HG03442 (cell line): ENCODE measurements around the gene EDIL3.
"Not testable (repeated sequence)": the region's sequence is repeated elsewhere in the genome, so short reads cannot be mapped to it uniquely, and the experiment has no call there.

Experiments
- ATAC-seq: cut with Tn5 transposase; IDR thresholded peaks from one replicate; pipeline ENCODE4 v1.9.1; 2021; ENCODE audit warnings: mild to moderate bottlenecking, moderate library complexity; ENCODE audit not compliant: unreplicated experiment

The EDIL3 gene

DNA sequence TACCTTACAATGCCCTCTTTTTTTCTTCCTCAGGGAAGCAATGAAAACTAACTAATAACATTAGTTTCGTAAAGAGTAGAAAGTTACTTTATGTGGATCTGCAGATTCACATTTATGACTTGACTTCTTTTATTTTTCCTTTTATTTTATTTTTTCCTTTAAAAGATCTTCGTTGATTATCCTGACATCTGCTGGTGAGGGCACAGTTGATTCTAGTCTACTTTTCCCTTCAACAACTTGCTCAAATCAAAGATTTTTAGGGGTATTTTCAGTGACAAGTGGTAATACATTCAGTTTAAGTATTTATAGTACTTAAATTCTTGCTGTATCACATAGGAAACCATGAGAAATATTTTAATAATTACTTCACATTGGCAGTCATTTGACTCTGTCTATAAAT is 4.9 kb downstream of the EDIL3 start:
- no peak for ATAC-seq

DNA sequence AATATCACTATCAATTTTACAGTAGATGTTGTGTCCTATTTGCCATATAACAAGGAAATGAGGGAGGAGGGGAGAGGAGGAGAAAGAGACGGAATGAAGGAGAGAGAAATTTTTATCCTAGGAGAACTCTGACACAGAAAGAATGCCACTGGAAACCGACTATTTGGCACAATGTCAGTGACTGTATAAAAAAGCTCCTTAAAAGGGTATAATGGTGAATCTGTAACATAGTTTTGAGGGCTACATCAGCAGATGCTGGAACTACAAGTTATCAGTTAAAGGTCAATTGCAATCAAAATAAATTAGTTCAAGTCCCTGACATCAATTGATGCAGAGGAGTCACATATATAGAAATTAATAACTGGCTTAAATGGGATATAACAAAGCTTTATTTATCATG is 5.7 kb downstream of the EDIL3 start:
- no peak for ATAC-seq

DNA sequence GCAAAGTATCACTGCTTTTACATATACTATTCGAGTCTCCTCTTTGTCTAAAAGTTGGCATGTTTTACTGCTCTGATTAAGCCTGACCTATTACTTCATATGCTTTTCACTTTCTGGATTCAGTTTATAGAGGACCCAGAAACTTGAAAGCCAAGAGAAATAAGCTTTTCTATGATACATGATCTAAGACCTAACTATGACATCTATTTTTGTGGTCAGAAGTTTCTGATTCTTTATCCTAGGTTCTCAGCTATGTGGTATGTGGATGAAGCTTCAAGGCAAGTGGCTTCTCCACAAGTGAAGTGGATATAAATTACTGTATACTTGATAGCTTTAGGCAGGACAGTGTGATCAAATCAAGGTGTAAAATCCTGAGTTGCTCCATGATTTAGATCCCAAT is 6.3 kb downstream of the EDIL3 start:
- ATAC-seq: no peak

DNA sequence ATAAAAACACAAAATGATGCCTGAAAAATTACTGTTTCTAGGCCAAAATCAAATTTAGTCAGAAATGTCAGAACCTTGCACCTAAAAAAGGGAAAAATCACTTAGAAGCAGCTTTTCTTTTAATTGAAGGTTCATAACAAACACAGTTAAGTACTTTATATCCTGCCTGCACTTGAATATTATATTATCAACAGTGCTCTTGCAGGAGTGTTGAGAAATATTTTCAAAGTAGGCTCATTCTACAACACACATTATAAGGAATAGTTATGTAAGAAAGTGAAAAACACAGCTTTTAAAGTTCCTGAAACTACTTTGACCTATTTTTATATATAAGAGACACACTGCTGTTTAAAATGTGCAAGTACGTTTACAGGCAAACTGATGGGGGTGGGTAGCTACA is 8.3 kb downstream of the EDIL3 start:
- ATAC-seq: no peak

DNA sequence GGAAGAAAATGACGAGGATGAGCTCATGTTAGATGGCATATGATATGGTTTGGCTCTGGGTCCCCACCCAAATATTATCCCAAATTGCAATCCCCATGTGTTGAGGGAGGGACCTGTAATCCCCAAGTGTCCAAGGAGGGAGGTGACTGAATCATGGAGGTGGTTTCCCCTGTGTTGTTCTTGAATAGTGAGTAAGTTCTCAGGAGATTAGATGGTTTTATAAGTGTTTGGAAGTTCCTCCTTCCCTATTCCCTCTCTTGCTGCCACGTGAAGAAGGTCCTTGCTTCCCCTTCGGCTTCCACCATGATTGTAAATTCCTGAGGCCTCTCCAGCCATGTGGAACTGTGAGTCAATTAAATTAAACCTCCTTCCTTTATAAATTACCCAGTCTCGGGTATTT is 10.1 kb downstream of the EDIL3 start:
- ATAC-seq: no peak

DNA sequence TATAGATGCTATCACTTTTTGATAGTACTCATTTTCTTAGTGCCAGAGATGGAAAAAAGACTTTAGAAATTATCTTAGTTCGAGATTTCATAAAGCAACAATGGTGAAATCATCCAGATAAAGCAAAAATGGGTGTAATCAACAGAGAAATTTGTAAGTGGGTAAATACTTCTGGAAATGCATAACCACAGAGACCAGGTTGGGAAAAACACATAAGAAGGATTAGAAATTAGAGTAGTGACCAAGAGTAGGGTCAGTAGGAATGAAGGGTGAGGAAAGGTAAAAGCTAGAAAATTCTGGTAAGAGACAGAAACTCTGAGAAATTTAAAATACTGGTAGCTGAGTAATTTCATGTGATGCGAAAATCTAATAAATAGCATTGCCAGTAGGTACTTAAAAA is 11.2 kb downstream of the EDIL3 start:
- ATAC-seq: no peak

DNA sequence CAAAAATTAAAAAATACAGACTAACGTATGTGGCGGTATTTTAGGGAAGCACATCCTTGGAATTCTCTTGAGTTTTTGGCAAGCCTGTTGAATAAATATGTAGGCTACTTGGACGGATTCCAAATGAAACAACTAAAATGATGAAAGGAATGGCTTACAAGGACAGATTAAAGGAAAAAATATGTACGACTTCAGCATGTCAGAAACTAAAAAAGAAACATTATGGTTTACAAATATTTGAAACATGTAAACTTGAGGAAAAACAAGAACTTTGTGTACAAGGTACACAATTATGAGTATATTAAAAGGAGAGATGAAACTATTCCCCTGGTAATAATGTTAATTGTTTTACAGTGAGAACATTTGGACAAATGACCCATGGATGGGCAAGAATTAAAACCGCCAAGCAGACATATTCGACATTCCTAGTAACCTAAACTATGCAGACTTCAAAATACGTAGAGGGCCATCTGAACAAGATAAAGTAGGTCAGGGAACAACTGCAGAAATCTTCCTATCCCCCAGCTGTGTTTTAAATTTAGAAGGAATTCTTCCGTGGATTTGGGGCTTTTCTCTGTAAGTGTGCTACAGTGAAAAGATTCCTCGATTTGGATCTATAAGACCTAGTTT is 12.5 kb downstream of the EDIL3 start:
- ATAC-seq: no peak

DNA sequence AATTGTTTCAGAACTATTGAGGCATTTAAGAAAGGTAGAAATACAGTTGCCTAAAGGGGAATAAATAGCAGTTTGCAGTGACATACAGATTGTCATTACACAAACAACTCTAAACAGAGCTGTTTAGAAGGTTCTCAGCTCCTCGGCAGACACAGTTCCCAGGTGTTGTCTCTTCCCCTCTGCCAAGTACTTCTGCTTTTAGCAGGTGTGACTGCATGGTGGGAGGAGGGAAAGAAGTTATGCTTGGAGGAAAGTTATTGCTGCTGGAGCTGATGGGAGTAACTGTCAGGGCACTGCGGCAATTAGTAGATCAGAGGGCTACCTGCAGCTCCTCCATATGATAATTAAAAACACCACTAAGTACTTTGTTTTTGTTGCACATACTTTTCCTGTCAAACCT is 14.5 kb downstream of the EDIL3 start:
- no peak for ATAC-seq

DNA sequence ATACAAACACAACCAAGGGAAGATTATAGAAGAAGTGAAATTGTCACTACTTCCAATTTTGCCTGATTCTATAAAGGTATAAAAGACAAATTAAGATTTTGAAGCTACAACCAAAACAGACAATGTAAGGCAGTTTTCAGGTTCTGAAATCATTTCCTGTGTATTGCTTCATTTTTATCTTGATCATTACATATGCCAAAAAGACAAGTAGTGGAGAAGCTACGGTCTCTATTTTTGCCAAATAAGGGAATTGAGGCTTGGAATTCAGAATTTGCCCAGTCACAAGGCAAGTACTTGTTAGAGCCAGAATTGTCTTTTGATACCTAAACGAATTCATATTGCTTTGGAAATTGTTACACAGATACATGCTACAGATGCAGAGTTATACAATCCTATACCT is 20.6 kb downstream of the EDIL3 start:
- ATAC-seq: no peak

DNA sequence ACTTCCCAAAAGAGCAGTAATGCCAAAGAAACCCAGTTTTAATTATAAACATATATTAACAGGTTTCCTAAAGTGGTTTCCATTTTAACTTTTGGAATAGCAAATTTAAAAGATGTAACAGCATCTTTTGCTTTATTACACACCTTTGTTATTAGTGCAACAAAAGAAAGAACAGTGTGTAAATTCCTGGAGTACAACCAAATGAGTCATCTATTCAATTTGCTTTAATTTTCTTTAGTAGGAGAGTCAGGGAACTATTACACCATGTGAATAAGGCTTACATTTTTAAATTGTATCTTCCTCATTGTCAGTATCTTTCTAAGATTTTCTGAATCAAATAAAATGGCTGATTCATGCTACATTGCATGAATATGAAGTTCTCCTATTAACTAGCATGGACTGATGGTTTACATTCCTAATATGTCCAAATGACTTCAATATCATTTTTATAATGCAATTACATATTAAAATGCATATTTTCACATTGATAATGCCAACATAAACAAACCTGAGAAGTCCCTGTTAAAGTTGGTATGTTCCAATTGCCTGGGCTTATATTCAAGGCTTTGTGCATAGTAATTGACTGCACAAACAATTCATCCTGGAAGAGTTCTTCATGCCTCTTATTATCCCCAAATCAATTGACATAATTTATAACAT is 22.5 kb downstream of the EDIL3 start:
- no peak for ATAC-seq

DNA sequence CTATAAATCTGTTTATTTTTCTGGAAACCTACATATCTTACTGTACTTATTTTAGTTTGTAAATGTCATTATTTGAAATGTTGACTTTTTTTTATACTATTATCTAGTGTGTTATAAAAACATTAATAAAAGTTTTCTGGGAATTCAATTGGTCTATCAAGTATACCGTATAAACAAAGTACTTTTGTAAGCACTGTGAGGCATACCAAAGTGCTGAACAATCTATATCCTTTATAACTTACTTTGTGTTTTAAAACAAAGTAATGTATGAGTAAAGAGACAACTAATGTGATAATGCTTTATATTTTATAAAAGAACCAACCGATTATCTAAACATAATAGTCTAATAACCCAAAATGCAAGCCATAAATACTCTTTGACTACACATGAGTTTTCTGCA is 23.1 kb downstream of the EDIL3 start:
- no peak for ATAC-seq

DNA sequence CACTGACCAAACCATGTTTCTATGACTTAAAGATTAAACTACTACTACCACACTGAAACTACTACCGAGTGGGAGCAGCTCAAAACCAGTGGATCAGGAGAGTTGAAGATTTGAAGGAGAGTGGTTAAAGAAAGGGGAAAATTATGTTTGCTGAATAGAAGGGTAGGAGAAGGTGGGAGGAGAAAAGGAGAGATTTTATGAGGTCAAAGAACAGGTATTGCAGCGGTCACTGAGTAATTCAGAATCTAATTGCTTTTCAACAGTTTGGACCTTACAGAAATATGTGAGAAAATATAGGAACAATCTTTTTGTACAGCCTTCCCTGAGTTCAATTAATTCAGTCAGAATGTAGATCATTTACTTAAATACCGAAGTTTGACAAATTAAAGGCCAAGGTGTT is 24.6 kb downstream of the EDIL3 start:
- ATAC-seq: no peak

DNA sequence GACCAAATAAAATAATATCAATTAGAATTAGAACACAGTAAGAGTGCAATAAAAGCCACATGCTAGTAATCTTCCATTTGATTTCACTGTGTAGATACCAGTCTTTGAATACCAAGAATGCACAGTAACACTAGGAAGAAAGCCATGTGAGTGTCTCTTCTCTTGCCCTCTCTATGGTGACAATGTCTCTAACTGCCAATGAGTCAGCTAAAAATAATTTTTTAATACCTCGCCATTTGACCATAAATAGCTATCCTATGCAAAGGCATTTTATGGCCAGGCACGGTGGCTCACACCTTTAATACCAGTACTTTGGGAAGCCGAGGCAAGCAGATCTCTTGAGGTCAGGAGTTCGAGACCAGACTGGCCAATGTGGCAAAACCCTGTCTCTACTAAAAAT is 30.6 kb downstream of the EDIL3 start:
- ATAC-seq: no peak

DNA sequence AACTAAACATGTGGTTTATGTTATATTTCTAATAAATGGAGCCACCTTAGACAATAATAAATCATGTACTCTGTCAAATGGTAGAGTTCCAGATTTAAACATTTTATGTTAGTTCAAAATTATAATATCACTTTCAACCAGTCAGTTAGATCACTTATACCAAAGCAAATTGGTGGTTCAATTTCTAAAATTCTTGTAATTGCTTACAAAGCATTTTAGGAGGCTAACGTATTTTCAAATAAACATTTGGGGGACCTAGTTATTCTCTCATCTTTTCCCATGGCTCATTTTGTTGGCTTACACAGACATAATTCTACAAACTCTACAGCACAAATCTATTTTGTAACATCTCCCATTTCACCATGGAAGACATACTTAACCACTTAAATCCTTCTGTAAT is 39.9 kb downstream of the EDIL3 start:
- ATAC-seq: no peak

DNA sequence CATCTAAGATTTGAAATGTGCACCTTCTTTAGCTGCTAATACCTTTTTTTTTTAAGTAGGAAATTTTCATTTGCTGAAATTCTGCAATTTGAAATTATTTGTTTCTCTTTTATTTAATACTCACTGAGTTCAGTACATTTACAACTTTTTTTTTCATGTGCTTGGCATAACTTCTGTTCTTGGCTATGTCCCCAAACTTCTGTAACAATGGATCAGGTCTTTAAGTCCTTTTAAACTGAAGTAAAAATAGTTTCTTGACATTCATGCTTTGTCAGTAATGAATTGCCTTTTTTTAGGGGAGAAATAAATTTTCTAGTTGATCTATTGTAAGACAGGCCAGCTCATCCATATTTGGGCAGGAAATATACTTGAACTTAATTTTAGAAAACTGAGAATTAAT is 41.5 kb downstream of the EDIL3 start:
- ATAC-seq: no peak

DNA sequence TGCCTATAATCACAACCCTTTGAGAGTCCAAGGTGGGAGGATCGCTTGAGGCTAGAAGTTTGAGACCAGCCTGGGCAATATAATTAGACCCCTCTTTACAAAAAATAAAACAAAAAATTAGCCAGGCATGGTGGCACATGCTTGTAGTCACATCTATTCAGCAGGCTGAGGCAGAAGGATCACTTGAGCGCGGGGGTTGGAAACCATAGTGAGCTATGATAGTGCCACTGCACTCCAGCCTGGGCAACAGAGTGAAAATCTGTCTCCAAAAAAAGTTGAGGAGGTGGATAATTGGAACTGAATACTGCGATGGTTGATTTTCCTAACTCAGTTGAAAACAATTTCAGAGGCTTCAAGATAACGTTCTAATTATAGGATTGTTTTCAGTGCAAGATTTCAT is 52.6 kb downstream of the EDIL3 start:
- ATAC-seq: no peak

DNA sequence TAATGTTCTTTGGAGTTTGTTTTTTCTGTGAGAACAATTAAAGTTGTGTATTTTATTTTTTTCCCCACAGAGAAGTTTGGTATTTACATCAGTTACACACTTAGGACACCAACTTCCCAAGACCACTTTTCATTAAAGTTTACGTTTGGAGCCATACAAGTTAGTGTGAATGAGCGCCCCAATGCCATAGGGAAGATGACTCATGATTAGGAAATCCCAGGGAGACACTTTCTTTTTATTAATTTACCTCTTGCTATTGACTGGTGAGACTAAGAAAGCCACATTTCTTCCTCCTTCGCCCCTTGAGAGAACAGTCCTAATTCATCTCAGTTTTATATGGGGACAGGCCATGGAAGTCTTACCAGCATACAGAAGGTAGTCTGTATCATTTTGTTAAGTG is 57.1 kb downstream of the EDIL3 start:
- ATAC-seq: no peak

DNA sequence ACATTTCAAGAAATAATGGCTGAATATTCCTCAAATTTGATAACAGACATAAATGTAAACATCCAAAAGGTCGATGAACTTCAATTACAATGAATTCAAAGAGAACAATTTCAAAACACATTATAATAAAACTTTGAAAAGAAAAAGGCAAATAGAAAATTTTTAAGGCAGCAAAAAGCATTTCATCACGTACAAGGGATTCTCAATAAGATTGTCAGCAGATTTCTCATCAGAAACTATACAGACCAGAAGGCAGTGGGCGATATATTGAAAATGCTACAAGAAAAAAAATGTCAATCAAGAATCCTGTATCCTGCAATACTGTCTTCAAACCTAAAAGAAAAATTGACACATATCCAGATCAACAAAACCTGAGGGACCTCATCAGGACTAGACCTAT is 62.0 kb downstream of the EDIL3 start:
- no peak for ATAC-seq

DNA sequence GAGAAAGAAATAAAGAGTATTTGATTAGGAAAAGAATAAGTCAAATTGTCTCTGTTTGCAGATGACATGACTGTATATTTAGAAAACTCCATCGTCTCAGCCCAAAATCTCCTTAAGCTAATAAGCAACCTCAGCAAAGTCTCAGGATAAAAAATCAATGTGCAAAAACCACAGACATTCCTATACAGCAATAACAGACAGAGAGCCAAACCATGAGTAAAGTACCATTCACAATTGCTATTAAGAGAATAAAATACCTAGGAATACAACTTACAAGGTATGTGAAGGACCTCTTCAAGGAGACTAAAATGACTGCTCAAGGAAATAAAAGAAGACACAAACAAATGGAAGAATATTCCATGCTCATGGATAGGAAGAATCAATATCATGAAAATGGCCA is 66.9 kb downstream of the EDIL3 start:
- not testable (repeated sequence) for ATAC-seq

DNA sequence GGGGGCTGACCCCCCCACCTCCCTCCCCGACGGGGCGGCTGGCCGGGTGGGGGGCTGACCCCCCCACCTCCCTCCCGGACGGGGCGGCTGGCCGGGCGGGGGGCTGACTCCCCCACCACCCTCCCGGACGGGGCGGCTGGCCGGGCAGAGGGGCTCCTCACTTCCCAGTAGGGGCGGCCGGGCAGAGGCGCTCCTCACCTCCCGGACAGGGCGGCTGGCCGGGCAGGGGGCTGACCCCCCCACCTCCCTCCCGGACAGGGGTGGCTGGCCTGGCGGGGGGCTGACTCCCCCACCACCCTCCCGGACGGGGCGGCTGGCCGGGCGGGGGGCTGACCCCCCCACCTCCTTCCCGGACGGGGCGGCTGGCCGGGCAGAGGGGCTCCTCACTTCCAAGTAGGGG is 72.4 kb downstream of the EDIL3 start:
- ATAC-seq: not testable (repeated sequence)

DNA sequence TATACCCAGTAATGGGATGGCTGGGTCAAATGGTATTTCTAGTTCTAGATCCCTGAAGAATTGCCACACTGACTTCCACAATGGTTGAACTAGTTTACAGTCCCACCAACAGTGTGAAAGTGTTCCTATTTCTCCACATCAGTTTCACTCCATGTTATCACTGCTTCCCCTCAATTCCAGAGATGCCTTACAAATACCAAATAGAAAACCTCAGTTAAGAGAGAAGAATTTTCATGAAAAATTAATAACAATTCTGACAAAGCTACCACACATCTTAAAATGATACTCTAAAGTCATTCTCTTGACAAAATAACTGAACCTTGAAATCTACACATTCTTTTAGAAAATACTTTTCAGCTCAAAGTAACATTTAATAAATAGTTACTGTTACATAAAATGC is 74.8 kb downstream of the EDIL3 start:
- not testable (repeated sequence) for ATAC-seq

DNA sequence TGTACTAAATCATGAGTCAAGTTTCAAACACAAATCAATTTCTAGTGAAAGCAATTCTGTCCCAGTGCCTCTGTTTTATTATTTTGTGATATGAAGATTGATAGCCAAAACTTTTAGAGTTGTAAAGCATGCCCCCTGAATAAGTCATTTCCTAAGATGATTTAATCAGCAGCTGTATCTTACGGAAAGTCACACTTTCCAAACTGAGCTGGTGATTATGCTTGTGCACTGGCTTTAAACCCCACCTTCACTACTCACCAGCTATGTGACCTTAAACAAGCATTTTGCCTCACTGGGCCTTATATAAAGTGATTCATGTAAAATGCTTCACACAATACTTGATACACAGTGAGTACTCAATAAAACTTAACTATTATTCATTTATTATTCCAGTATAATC is 78.1 kb downstream of the EDIL3 start:
- ATAC-seq: no peak

DNA sequence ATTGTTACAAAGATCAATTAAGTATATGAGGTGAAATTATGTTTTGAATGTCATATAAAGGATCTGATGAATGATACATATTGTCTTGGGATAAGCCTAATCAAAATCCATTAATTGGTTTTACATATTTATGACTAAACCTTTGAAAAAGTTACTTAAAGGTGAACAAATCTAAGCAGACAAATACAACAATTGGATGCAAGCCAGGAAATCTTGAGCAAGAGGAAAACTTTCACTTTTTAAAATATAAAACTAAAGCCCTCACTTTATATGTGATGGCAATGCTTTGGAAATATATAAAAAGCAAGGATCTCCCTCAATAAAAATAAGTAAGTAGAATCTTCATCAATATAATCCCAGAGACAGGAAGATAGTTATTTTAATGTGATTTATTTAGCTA is 80.1 kb downstream of the EDIL3 start:
- no peak for ATAC-seq
